Upper lobe of right lung (tissue), 1 donor: ENCODE measurements around the gene ARL5B. TPM values are rescaled to one million over a fixed set of nuclear protein-coding genes. Genes with fewer than 3 reads are reported as not detected.

ENCODE experiments used
- ATAC-seq: fragments of 200-7000 bp; cut with Tn5 transposase; one replicate; pipeline ENCODE4 v1.9.1; 2020; ENCODE audit warnings: mild to moderate bottlenecking, moderate library complexity
- DNase-seq: peaks from one replicate; pipeline ENCODE4 v3.0.0-alpha.2; 2020
- H3K27ac ChIP-seq: fragments of 200-600 bp; one replicate; pipeline ENCODE4 v1.8.0; 2022
- H3K27me3 ChIP-seq: fragments of 200-600 bp; one replicate; pipeline ENCODE4 v1.8.0; 2022; ENCODE audit warnings: mild to moderate bottlenecking
- H3K36me3 ChIP-seq: fragments of 200-600 bp; one replicate; pipeline ENCODE4 v1.8.0; 2022
- H3K4me1 ChIP-seq: fragments of 200-600 bp; one replicate; pipeline ENCODE4 v1.8.0; 2022
- H3K4me3 ChIP-seq: fragments of 200-600 bp; one replicate; pipeline ENCODE4 v1.8.0; 2022; ENCODE audit warnings: mild to moderate bottlenecking
- H3K9me3 ChIP-seq: fragments of 200-600 bp; one replicate; pipeline ENCODE4 v1.8.0; 2022
- CTCF ChIP-seq: fragments of 200-600 bp; IDR thresholded peaks from one replicate; pipeline ENCODE4 v1.8.0; 2022; ENCODE audit warnings: antibody characterized with exemption
- intact Hi-C: fragments of 100-400 bp; cut with DNase I; formaldehyde crosslinking; loops from one replicate; pipeline ENCODE4 v1.11.0; 2022
- total RNA-seq: library from RNA; stranded (reverse); fragmentation: NEBNext Ultra II Directional; extraction: Animal tissue kit (Norgen Biotek cat#: 25700); gene quantifications from one replicate; pipeline ENCODE4 v1.2.1, GENCODE V29; 2021
- donor health status: DM: no; HTN: yes; CAD: no; lungs with severe emphysema.

The ARL5B gene
- total RNA-seq, 1 donor from 2014 or later, result 11.5 TPM

DNA sequence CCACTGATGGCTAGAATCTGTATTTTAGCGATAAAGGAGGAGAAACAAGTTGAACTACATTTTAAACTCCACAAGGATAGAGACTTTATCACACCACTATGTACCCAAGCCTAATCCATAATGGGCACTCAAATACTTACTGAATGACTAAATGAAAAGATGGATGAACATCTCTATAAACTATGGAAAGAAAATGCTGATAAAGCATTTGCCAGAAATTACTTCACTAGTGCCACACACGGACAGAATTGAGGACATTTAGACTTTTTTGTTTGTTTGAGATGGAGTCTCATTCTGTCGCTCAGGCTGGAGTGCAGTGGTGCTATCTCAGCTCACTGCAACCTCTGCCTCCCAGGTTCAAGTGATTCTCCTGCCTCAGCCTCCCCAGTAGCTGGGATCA is 6.1 kb upstream of the ARL5B start:
- Histone ChIP-seq H3K27me3 (no peaks in the 10 kb centered on the region), H3K27ac (no peak overlapping the region), H3K4me1 (peaks cover 18% of the 10 kb centered on the region), H3K9me3 (no peaks in the 10 kb centered on the region), H3K4me3 (no peak overlapping the region), H3K36me3 (no peaks in the 10 kb centered on the region)
- ATAC-seq, result no peak
- DNase-seq, result no peak
- no peak for TF ChIP-seq CTCF
- intact Hi-C loops, result no loop called here

- intact Hi-C loops, result no loop called here
- no peaks in the 10 kb centered on the region for H3K9me3 ChIP-seq
- H3K4me3 ChIP-seq, result no peak overlapping the region
- no peaks in the 10 kb centered on the region for H3K27me3 ChIP-seq
- ATAC-seq (no peak), DNase-seq (no peak)
- H3K36me3 ChIP-seq, result no peaks in the 10 kb centered on the region
- TF ChIP-seq CTCF, result no peak
- peaks cover 26% of the 10 kb centered on the region for H3K4me1 ChIP-seq
- no peak overlapping the region for H3K27ac ChIP-seq
Observed at GRCh38 chr10:18656724-18657123, 2.5 kb upstream of the ARL5B start.

DNA sequence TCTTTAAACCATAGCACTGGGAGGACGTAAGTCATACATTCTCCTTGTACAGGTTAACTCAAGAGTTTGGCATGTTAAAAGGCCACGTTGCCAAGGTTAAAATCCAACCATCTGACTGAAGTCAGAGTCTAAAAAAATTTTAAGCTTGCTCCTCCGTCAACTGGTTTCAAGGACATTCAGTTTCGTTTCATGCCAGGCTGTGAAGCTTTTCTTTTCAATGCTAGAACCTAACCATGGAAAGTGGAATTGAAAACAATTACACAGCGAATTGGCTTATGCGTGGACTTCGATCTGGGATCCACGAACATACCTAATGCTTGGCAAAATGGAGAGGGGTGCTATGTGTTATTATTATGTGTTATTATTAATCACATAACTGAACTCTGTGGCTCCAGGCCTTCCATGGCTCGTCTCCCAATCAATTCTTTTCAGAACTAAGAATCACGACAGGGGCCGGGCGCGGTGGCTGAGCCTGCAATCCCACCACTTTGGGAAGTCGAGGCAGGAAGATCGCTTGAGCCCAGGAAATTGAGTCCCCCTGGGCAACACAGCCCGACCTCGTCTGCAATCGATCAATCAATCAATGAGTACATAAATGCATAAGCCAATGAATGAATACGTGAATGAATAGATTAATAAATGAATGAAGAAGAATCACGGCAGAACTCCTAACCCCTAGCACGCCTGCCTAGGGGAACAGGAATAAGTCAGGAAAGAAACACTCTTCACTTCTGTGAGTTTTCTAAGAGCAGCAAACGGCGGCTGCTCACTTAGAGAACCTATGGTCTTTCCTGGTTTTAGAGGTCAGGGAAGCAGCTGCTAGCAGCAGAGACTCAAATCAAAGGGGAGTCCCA is 733 bp upstream of the ARL5B start:
- no peaks in the 10 kb centered on the region for H3K36me3 ChIP-seq
- ATAC-seq (no peak), DNase-seq (no peak)
- H3K27ac ChIP-seq, result peak overlapping the region; percentile 98
- no peaks in the 10 kb centered on the region for H3K27me3 ChIP-seq
- intact Hi-C loops, result no loop called here
- H3K9me3 ChIP-seq, result no peaks in the 10 kb centered on the region
- H3K4me1 ChIP-seq, result peaks cover 34% of the 10 kb centered on the region
- TF ChIP-seq CTCF, result no peak
- H3K4me3 ChIP-seq, result peak overlapping the region; percentile 98

- H3K9me3 ChIP-seq, result no peaks in the 10 kb centered on the region
- no peak for ATAC-seq
- peaks cover 34% of the 10 kb centered on the region for H3K4me1 ChIP-seq
- H3K27ac ChIP-seq, result peak overlapping the region; percentile 98
- no peaks in the 10 kb centered on the region for H3K36me3 ChIP-seq
- H3K4me3 ChIP-seq, result peak overlapping the region; percentile 98
- TF ChIP-seq CTCF, result no peak
- DNase-seq, result no peak
- intact Hi-C loops, result no loop called here
- H3K27me3 ChIP-seq, result no peaks in the 10 kb centered on the region
Observed at GRCh38 chr10:18659819-18660535, 746 bp downstream of the ARL5B start.

GRCh38 chr10:18660816-18661431 is 1.7 kb downstream of the ARL5B start:
- intact Hi-C loops, result no loop called here
- no peak overlapping the region for H3K27ac ChIP-seq
- peaks cover 34% of the 10 kb centered on the region for H3K4me1 ChIP-seq
- ATAC-seq (no peak), DNase-seq (no peak)
- peak overlapping the region; percentile 98 for H3K4me3 ChIP-seq
- H3K9me3 ChIP-seq, result no peaks in the 10 kb centered on the region
- no peaks in the 10 kb centered on the region for H3K36me3 ChIP-seq
- no peak for TF ChIP-seq CTCF
- no peaks in the 10 kb centered on the region for H3K27me3 ChIP-seq
